Activated T-cell treated with anti-CD3 and anti-CD28 coated beads for 24 hours (primary cell): ENCODE results near the gene GALNT18.

Experiments used
- DNase-seq: peaks from one replicate; pipeline ENCODE4 v3.0.0-alpha.2; 2020; ENCODE audit warnings: low read depth

Gene GALNT18

DNA sequence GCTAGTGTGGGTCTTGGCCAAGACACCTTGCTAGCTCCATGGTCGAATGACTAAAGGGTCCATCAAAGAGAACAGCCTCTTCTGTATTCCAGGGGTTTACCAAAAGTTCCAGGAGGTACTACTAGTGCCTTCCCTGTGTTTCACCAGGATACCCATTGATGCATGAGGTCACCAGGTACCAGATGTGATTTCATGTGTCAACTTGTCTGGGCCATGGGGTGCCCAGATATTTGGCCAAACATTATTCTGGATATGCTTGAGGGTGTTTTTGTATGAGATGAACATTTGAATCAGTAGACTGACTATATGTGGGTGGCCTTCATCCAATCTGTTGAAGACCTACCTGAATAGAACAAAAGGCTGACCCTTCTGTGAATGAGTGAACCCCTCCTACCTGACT lies 92.8 kb downstream of the GALNT18 start:
- DNase-seq = no peak

GRCh38 chr11:11525283-11525682 lies 96.5 kb downstream of the GALNT18 start:
- DNase-seq = no peak

DNA sequence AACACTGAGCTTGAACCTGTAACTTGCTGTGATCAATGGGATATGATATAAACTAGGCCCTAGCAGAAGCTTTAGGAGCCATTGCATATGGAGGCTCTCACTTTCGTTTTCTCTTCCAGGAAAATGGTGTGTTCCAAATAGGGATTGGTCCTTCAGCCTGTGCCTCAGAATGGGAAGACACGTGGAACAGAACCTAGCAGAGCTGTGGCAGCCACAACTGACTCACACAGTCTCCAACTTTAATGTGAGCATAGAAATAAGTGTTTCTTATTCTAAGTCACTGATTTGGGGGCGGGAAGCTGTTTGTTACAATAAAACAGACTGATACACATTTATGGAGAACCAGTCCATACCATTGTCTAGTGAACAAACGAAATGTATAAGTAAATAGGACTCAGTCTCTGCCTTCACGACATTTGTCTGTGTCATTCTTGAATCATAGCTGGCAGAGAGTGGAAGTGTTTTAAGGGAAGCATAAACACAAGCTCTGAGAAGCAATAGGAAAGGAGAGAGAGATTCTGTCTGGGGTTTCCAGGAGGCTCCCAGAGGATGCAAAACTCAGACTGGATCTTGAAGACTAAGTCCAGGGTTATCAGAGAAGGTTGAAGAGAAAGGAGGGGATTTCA lies 97.3 kb downstream of the GALNT18 start:
- no peak for DNase-seq

DNA sequence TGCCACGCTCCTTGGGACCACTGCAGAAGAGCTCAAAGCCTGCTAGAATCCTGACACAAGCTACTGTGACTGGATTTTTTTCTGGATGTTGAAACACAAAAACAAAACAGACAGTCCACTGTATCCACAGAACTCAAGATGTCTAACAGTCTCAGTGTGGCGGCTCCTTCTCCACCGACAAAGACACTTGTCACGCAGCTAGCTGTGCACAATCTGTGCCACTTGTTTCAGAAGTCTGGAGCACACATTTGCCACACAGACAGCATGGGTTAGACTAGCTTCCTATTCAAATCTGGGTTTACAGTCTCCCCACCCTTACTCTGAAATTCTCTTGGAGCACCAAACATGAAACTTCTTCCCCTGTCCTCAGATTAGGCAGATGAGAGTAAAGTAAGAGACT lies 99.2 kb downstream of the GALNT18 start:
- DNase-seq = no peak

GRCh38 chr11:11521306-11522002 lies 100.4 kb downstream of the GALNT18 start:
- no peak for DNase-seq

- DNase-seq = no peak
Observed at GRCh38 chr11:11520231-11521015, 101.4 kb downstream of the GALNT18 start.

GRCh38 chr11:11519184-11519583 lies 102.6 kb downstream of the GALNT18 start:
- DNase-seq = no peak

DNA sequence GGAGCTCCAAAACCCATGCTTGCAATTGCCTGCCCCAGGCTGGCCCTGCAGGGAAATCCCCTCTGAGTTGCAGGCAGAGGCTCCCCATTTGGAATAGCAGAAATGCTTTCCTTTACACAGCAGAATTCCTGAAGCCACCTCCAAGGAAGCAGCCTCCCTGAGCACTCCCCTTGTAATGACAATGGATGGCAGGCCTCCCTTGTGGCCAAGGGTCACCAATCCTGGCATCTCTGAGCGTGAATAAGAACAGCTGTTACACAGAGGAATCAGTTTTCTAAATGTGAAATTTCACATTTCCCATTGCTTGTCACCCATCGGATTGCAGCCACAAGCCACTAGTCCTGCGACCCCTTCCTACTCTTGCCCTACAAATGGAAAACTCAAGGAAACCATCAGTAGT lies 107.6 kb downstream of the GALNT18 start:
- no peak for DNase-seq

DNA sequence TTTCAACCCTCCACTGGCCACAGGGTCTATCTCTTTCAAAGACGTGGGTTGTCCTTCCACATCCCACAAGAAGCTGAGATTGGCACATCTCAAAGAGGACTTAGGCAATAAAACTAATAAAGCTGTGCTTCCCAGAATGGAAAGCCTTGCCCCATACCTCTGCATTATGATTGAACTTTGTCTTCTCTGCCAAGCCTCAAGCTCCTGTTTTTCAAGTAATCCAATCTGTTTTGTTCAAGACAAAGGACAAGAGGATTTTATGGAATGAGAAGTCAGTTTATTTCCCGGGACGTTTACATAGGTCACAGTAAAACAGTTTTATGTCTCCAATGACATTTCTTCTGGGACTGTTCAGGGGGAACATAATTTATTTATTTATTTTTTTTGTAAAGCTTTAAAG lies 108.4 kb downstream of the GALNT18 start:
- no peak for DNase-seq

DNA sequence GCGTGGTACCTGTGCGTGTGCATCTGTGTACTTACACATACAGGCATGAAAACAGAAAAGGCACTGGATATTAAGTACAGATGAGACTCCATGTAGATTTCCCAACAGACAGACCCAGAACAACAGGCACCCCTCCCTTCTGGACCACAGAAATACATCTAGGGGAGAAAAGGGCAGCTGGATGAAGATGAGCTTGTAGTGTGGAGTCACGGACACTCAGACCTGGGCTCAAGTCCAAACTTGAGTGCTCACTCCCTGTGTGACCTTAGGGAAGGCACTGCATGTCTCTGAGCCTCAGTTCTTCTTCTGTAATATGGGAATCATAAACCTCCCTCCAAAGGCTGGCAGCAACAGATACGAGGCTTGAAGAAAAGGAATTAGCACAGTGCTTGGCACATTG lies 108.9 kb downstream of the GALNT18 start:
- no peak for DNase-seq

- no peak for DNase-seq
Observed at GRCh38 chr11:11512502-11512901, 109.3 kb downstream of the GALNT18 start.

- DNase-seq = no peak
Observed at GRCh38 chr11:11512090-11512489, 109.7 kb downstream of the GALNT18 start.

DNA sequence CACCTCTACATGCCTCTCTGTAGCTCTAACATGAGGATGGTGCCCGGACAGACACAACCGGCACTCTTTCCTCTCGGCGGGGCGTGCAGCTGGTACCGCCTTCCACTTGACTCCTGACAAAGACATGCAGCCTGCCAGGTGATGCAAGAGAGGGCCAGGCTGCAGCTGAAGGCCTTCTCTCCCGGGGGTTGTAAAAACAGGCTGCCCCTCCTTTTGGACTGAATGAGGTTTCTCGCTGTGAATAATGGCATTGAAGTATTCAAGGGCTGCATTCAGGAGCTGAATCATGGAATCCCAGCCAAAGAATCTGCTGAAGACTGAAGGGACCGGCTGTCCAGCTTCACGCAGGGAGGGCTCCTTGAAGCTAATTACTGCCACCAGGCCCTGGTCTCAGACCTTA lies 110.9 kb downstream of the GALNT18 start:
- no peak for DNase-seq

DNA sequence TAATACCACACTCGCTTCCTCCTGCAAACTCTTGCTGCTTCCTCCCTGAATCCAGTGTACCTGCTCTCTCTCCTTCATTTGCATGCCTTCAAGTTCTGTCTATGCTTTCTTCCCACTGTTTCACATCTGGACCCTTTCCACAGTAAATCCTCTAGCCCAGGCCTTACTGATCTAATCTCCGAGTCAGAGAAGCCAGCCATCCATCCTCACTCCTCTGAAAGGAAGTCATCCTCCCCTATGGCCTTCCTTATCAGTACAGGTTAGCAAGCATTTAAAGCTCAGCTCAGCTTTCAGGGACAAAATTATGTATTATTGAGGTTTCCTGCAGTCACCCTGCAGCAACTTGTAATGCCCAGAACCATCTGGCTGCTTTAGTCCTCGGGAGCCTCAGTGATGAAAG lies 116.1 kb downstream of the GALNT18 start:
- DNase-seq = no peak

DNA sequence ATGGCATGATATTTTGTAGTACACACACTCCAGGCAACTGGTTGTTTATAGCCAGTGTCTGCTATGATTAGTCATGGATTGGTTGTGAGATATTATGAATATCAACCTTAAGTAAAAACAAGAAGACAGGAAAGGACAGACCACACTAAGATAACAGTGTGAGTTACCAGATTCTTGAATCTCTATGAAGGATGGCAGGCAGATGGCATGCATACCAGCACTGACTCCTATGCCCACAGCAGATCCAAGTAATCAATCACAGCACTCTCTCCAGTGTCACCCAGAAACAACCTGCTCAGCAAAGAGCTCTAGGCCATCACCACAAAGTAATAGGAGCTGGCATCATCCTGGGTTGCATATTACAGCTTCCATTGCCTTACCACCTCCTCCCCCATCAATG lies 116.6 kb downstream of the GALNT18 start:
- no peak for DNase-seq

DNA sequence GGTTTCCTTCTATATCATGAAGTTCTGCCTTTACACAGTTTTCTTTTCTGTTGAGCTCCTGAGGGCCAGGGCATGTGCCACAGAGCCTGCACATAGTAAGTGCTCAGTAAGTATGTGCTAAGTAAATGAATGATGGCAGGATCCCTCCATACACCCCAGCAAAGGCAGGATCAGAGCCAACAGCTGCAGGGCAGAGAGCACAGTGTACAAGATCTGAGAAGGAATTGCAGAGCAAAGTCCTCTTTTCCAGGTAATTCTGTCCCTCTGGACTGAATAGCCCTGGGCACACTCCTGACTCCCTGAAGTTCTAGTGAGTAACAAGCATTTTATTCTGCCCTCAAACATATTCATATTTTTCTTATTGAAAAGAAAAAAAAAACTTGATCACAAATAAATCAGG lies 117.7 kb downstream of the GALNT18 start:
- no peak for DNase-seq

DNA sequence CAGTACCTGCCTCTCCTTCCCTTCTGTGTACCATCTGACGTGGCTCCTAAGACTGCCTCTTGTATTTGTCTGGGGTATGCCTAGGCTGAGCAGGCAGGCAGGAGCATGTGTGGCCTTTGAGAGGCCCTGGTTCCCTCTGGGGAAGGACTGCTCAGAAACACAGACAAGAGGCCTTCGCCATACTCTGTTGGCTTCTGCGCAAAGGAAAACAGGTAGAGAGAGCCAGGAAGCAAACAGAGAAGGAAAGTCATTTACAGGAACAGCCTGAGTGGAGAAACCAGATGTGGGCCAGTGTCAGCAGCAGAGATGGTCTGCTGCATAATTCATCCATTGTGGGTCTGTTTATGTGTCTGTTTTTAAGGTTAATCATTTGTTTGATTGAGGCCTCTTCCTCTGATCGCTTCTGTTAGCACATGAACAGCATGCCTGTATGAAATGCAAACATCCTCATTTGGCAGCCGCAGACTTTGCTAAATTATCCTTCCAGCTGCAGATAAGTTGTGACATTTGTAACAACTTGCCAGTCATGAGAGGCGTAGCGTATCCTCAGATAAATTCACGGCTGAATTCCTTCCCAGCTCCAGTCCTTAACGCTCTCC lies 119.4 kb downstream of the GALNT18 start:
- DNase-seq = no peak

DNA sequence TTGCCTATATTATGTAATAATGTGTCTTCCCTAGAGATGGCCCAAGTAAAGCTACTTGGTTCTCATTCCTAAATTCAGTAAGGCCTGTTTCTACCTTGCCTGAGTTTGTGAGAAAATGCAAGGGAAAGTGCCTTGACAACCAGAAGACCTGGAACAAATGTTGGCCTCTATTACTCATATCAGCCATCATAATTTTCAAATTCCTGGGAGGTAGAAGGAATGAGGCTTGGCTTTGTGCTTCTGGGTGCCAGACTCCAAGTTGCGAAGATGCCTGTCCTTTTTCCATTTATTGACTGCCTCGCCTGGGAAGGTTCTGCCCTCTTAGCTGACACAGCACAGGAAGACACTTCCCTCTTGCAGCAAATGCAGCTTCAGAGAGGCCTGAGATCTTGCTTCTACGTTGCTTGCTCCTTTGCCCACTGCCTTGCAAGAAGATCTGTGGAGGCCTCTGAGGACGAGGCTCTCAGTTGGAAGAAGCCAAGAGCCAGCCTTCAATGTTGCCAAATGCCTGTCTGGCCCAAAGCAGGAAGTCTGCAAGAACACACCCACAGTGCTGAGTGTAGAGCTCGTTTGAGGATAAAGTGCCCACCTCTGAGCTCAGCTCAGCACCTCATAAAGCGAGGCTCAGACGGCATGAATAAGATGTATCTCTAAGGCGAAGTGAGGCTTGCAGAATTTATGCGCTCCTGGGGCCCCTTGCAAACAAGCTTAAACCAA lies 120.1 kb downstream of the GALNT18 start:
- no peak for DNase-seq

GRCh38 chr11:11500744-11501487 lies 120.9 kb downstream of the GALNT18 start:
- no peak for DNase-seq

- no peak for DNase-seq
Observed at GRCh38 chr11:11499300-11499699, 122.5 kb downstream of the GALNT18 start.

DNA sequence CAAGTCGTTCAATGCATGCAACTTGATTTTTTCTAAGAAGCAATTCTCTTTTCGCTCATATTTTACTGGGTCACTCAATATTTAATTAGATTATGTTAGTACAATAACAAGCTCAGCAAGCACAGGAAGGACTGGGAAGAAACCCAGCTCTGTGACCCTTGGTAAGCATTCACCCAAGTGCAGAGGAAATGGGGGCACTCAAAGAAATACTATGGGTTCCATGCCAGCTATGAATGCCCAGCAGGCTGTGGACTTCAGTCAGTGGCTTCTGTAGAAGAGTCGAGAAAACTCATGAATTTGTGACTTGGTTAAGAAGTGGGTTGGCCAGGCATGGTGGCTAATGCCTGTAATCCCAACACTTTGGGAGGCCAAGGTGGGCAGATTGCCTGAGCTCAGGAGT lies 123.6 kb downstream of the GALNT18 start:
- no peak for DNase-seq

DNA sequence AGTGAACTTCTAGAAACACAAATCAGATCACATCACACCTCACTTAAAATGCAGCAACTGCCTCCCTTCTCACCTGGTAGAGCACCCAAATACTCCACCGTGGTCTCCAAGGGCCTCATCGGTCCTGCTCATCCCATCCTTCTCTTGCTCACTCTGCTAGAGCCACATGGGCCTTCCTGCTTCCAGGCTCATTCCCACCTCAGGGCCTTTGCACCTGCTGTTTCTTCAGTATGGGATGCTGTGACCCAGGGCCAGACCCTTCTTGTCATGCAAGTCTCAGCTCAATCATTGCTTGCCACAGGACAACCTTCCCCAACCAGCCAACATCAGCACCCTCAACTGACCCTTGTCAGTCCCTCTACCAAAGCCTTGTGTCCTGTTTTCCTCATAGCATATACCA lies 124.9 kb downstream of the GALNT18 start:
- DNase-seq = no peak
